ENCODE results near the gene BPI.
"Not testable (repeated sequence)": the region's sequence is repeated elsewhere in the genome, so short reads cannot be mapped to it uniquely, and the experiment has no call there.

The BPI gene

GRCh38 chr20:38303908-38304379 is at the start of gene BPI:
TSS of gene BPI (plus strand) at chr20:38304156. CDS start at chr20:38304224, 68 bp downstream.
- no peak within 1 kb of the TSS for H3K4me3 ChIP-seq (ENCODE audit: low read depth, low read length)
- TF ChIP-seq, protein P1, sequence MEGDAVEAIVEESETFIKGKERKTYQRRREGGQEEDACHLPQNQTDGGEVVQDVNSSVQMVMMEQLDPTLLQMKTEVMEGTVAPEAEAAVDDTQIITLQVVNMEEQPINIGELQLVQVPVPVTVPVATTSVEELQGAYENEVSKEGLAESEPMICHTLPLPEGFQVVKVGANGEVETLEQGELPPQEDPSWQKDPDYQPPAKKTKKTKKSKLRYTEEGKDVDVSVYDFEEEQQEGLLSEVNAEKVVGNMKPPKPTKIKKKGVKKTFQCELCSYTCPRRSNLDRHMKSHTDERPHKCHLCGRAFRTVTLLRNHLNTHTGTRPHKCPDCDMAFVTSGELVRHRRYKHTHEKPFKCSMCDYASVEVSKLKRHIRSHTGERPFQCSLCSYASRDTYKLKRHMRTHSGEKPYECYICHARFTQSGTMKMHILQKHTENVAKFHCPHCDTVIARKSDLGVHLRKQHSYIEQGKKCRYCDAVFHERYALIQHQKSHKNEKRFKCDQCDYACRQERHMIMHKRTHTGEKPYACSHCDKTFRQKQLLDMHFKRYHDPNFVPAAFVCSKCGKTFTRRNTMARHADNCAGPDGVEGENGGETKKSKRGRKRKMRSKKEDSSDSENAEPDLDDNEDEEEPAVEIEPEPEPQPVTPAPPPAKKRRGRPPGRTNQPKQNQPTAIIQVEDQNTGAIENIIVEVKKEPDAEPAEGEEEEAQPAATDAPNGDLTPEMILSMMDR (IDR thresholded peaks at IDR 0.05; ENCODE audit: insufficient read depth, low read length, missing control alignments): no peak
- POLR2A ChIA-PET: no interaction called here
- no peak for DNase-seq (ENCODE audit: low read depth, low spot score)
- CTCF ChIA-PET: interaction anchor here (0.9 to 15.7 kb wide), 10 partner anchors 13 to 290 kb away, joined by 3 to 250 read pairs (median 4); no protein-coding TSS in a partner anchor

- POLR2A ChIA-PET: not testable (repeated sequence)
- CTCF ChIA-PET: interaction anchor here (0.6 to 4.2 kb wide), 5 partner anchors 8 to 35 kb away, joined by 3 to 16 read pairs (median 4); no protein-coding TSS in a partner anchor
Observed at GRCh38 chr20:38254621-38255020, 49.3 kb upstream of the BPI start.

DNA sequence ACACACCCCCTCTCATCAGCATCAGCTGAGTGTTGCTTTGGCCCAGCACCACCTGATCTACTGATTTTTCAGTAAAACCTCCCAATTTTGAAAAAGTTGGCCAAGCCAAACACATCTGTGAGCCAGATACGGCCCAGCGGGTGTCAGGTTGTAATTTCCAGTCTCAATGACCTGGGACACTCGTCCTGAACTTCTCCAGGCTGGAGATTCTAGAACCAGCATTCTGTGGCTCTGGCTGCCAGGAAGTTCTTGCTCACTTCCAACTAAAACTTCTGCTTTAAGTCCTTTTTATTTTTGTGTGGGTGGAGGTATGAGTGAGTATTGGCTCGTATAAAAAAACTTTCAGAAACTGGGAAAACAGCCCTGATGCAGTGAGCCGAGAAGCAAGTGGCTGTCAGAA is 48.6 kb upstream of the BPI start:
- POLR2A ChIA-PET: no interaction called here
- DNase-seq (ENCODE audit: low read depth, low spot score): no peak
- no peak overlapping the region for H3K4me3 ChIP-seq (ENCODE audit: low read depth, low read length)
- CTCF ChIA-PET: interaction anchor here (1.1 to 1.6 kb wide), 6 partner anchors 13 to 197 kb away, joined by 3 to 4 read pairs (median 4); no protein-coding TSS in a partner anchor
- TF ChIP-seq, protein P1 (IDR thresholded peaks at IDR 0.05; ENCODE audit: insufficient read depth, low read length, missing control alignments): no peak

More at GRCh38 chr20:38254621-38255020, 49.3 kb upstream of the BPI start:
- not testable (repeated sequence) for H3K4me3 ChIP-seq (ENCODE audit: low read depth, low read length); DNase-seq (ENCODE audit: low read depth, low spot score)

- ChIA-PET CTCF (interaction anchor here (0.9 to 1.6 kb wide), 7 partner anchors 13 to 212 kb away, joined by 3 to 4 read pairs (median 4); no protein-coding TSS in a partner anchor), POLR2A (no interaction called here)
- DNase-seq (ENCODE audit: low read depth, low spot score): no peak
- TF ChIP-seq, protein P1 (IDR thresholded peaks at IDR 0.05; ENCODE audit: insufficient read depth, low read length, missing control alignments): no peak
- H3K4me3 ChIP-seq (ENCODE audit: low read depth, low read length): no peak overlapping the region
Observed at GRCh38 chr20:38256021-38256420, 47.9 kb upstream of the BPI start.

DNA sequence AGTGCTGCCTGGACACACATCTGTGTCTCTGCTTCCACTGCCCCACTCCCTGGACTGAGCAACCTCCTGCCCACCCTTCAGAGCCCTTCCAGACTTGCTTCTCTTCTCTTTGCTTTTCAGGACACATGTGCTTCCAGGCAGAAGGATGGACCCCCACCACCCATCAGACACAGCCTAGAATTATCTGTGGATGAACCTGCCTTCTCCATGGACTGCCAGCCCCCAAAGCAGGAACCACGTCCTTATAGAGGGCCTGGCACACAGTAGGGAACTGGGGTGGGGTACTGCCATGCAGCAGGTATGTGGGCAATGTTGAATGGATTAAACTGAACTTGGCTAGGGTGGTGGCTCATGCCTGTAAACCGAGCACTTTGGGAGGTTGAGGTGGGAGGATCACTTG is 47.0 kb upstream of the BPI start:
- no peak overlapping the region for H3K4me3 ChIP-seq (ENCODE audit: low read depth, low read length)
- CTCF ChIA-PET: interaction anchor here (0.9 to 1.6 kb wide), 2 partner anchors 72 to 213 kb away, joined by 3 to 4 read pairs; no protein-coding TSS in a partner anchor
- POLR2A ChIA-PET: no interaction called here
- TF ChIP-seq, protein P1 (IDR thresholded peaks at IDR 0.05; ENCODE audit: insufficient read depth, low read length, missing control alignments): no peak
- no peak for DNase-seq (ENCODE audit: low read depth, low spot score)

- POLR2A ChIA-PET: interaction anchor here (1.3 kb wide), 1 partner anchor 17 kb away, joined by 4 read pairs; no protein-coding TSS in a partner anchor
- CTCF ChIA-PET: interaction anchor here (0.5 to 1.2 kb wide), 5 partner anchors 11 to 158 kb away, joined by 3 to 8 read pairs (median 3); no protein-coding TSS in a partner anchor
Observed at GRCh38 chr20:38258545-38259215, 45.3 kb upstream of the BPI start.

More at GRCh38 chr20:38258545-38259215, 45.3 kb upstream of the BPI start:
- TF ChIP-seq, protein P1 (IDR thresholded peaks at IDR 0.05; ENCODE audit: insufficient read depth, low read length, missing control alignments): no peak
- DNase-seq (ENCODE audit: low read depth, low spot score): no peak
- no peak overlapping the region for H3K4me3 ChIP-seq (ENCODE audit: low read depth, low read length)
